HEK293T (cell line): ENCODE results near the gene CD14.

Experiments used
- CTCF ChIA-PET: fragments of 350-600 bp; formaldehyde crosslinking; extraction: SDS; loops from one replicate; lab custom pipeline; 2021; ENCODE audit warnings: antibody characterized with exemption, inconsistent platforms; lab: Yijun Ruan, JAX
- POLR2A ChIA-PET: fragments of 350-600 bp; formaldehyde crosslinking; extraction: SDS; loops from one replicate; lab custom pipeline; 2020; ENCODE audit warnings: antibody characterized with exemption, inconsistent platforms; lab: Yijun Ruan, JAX
- DNase-seq: peaks from one replicate; pipeline ENCODE4 v3.0.0; 2012; ENCODE audit warnings: mixed read lengths; ENCODE audit errors: extremely low spot score
- ARNT ChIP-seq: fragments of 450-650 bp; IDR thresholded peaks from 2 replicates; pipeline ENCODE4 v1.6.1; 2017; ENCODE audit warnings: mild to moderate bottlenecking
- BHLHE40 ChIP-seq: fragments of 450-650 bp; IDR thresholded peaks from 2 replicates; pipeline ENCODE4 v1.6.1; 2016; ENCODE audit warnings: mild to moderate bottlenecking, moderate library complexity, borderline replicate concordance
- CTBP1 ChIP-seq: fragments of 450-650 bp; IDR thresholded peaks from 2 replicates; pipeline ENCODE4 v1.6.1; 2016; ENCODE audit warnings: borderline replicate concordance
- ELF4 ChIP-seq: fragments of 450-650 bp; IDR thresholded peaks from 2 replicates; pipeline ENCODE4 v1.6.1; 2017; ENCODE audit warnings: antibody characterized with exemption
- FOXA1 ChIP-seq: fragments of 450-650 bp; IDR thresholded peaks from 2 replicates; pipeline ENCODE4 v1.6.1; 2016; ENCODE audit warnings: mild to moderate bottlenecking
- FOXK2 ChIP-seq: fragments of 450-650 bp; IDR thresholded peaks from 2 replicates; pipeline ENCODE4 v1.6.1; 2016; ENCODE audit warnings: mild to moderate bottlenecking
- FOXM1 ChIP-seq: fragments of 450-650 bp; IDR thresholded peaks from 2 replicates; pipeline ENCODE4 v1.6.1; 2017; ENCODE audit warnings: mild to moderate bottlenecking, borderline replicate concordance
- HDGF ChIP-seq: fragments of 450-650 bp; IDR thresholded peaks from 2 replicates; pipeline ENCODE4 v1.6.1; 2017; ENCODE audit warnings: antibody characterized with exemption, borderline replicate concordance
- L3MBTL2 ChIP-seq: fragments of 450-650 bp; conservative IDR thresholded peaks from 2 replicates; pipeline ENCODE4 v1.6.1; 2016; ENCODE audit warnings: mild to moderate bottlenecking
- LEF1 ChIP-seq: fragments of 450-650 bp; IDR thresholded peaks from 2 replicates; pipeline ENCODE4 v1.6.1; 2017; ENCODE audit warnings: mild to moderate bottlenecking, borderline replicate concordance
- NFRKB ChIP-seq: fragments of 450-650 bp; IDR thresholded peaks from 2 replicates; pipeline ENCODE4 v1.6.1; 2016; ENCODE audit warnings: mild to moderate bottlenecking, moderate library complexity
- PKNOX1 ChIP-seq: fragments of 450-650 bp; IDR thresholded peaks from 2 replicates; pipeline ENCODE4 v1.6.1; 2016
- SP1 ChIP-seq: fragments of 450-650 bp; IDR thresholded peaks from 2 replicates; pipeline ENCODE4 v1.6.1; 2017
- SUZ12 ChIP-seq: fragments of 450-650 bp; IDR thresholded peaks from 2 replicates; pipeline ENCODE4 v1.6.1; 2016; ENCODE audit warnings: mild to moderate bottlenecking
- TARDBP ChIP-seq: fragments of 450-650 bp; IDR thresholded peaks from 2 replicates; pipeline ENCODE4 v1.6.1; 2016
- ZNF384 ChIP-seq: fragments of 450-650 bp; IDR thresholded peaks from 2 replicates; pipeline ENCODE4 v1.6.1; 2016

Gene CD14

GRCh38 chr5:140633021-140633471 is at the start of gene CD14:
TSS of gene CD14 (minus strand) at chr5:140633175. CDS start at chr5:140633071, 104 bp downstream.
- POLR2A ChIA-PET = no interaction called here
- CTCF ChIA-PET = no interaction called here
- TF ChIP-seq ARNT (no peak), FOXK2 (no peak), PKNOX1 (no peak), BHLHE40 (no peak), FOXM1 (no peak), FOXA1 (no peak), L3MBTL2 (no peak), TARDBP (no peak), HDGF (no peak), NFRKB (no peak)
- no peak for DNase-seq

GRCh38 chr5:140678993-140679392 is 46.0 kb upstream of the CD14 start:
- ChIA-PET CTCF (no interaction called here), POLR2A (no interaction called here)
- no peak for DNase-seq
- TF ChIP-seq NFRKB (no peak), ARNT (no peak), FOXM1 (no peak), LEF1 (no peak), SUZ12 (no peak), FOXA1 (no peak), PKNOX1 (no peak), ELF4 (no peak)

- no peak for DNase-seq
- POLR2A ChIA-PET = interaction anchor here (1.2 kb wide), 1 partner anchor 13 kb away, joined by 4 read pairs; the partner anchor contains the start of genes HARS1 and HARS2
- CTCF ChIA-PET = no interaction called here
- TF ChIP-seq L3MBTL2 = no peak
- no peak for TF ChIP-seq ZNF384
Measured at GRCh38 chr5:140677947-140678346, 45.0 kb upstream of the CD14 start.

GRCh38 chr5:140674629-140675028 is 41.7 kb upstream of the CD14 start:
- no peak for DNase-seq
- TF ChIP-seq NFRKB = no peak
- TF ChIP-seq ARNT = no peak
- POLR2A ChIA-PET = interaction anchor here (0.9 to 1.6 kb wide), 5 partner anchors 11 to 1294 kb away, joined by 3 to 13 read pairs (median 6); partner anchors contain the start of genes HARS1, HARS2, IK and NDUFA2
- CTCF ChIA-PET = interaction anchor here (1.5 kb wide), 1 partner anchor 16 kb away, joined by 7 read pairs; the partner anchor contains the start of genes HARS1 and HARS2

- ChIA-PET POLR2A (interaction anchor here (1.1 to 1.6 kb wide), 4 partner anchors 10 to 1295 kb away, joined by 3 to 13 read pairs (median 7); partner anchors contain the start of genes HARS1, HARS2, IK and NDUFA2), CTCF (interaction anchor here (1.5 kb wide), 1 partner anchor 17 kb away, joined by 7 read pairs; the partner anchor contains the start of genes HARS1 and HARS2)
- no peak for DNase-seq
- TF ChIP-seq FOXA1 = no peak
Measured at GRCh38 chr5:140674211-140674610, 41.2 kb upstream of the CD14 start.

GRCh38 chr5:140673187-140673976 is 40.4 kb upstream of the CD14 start, which contains the start of gene DND1:
TSS of gene DND1 (minus strand) at chr5:140673576. CDS start at chr5:140673542, 34 bp downstream.
- TF ChIP-seq NFRKB (no peak), PKNOX1 (no peak), FOXA1 (no peak), BHLHE40 (no peak), ARNT (no peak), CTBP1 (no peak), HDGF (no peak), L3MBTL2 (no peak), TARDBP (no peak), FOXM1 (no peak), LEF1 (no peak), ZNF384 (no peak), SUZ12 (no peak), SP1 (no peak), FOXK2 (no peak), ELF4 (no peak)
- DNase-seq = no peak
- ChIA-PET POLR2A (interaction anchor here (1.1 to 1.5 kb wide), 2 partner anchors 18 to 1296 kb away, joined by 3 to 6 read pairs; partner anchors contain the start of genes HARS1, HARS2 and RNF14), CTCF (no interaction called here)
